GM23248 (cell line): ENCODE results near the gene WDR75.

Experiments
- EZH2 ChIP-seq: fragments of 200-600 bp; sonication (generic); IDR thresholded peaks from 2 replicates; pipeline ENCODE4 v1.6.1; 2018; ENCODE audit warnings: antibody characterized with exemption, mild to moderate bottlenecking; ENCODE audit not compliant: insufficient read depth, poor library complexity, severe bottlenecking
- EZH2phosphoT487 ChIP-seq: fragments of 200-600 bp; sonication (generic); IDR thresholded peaks from 2 replicates; pipeline ENCODE4 v1.6.1; 2018; ENCODE audit warnings: antibody characterized with exemption, moderate library complexity, mild to moderate bottlenecking, low read depth; ENCODE audit not compliant: insufficient read depth

DNA sequence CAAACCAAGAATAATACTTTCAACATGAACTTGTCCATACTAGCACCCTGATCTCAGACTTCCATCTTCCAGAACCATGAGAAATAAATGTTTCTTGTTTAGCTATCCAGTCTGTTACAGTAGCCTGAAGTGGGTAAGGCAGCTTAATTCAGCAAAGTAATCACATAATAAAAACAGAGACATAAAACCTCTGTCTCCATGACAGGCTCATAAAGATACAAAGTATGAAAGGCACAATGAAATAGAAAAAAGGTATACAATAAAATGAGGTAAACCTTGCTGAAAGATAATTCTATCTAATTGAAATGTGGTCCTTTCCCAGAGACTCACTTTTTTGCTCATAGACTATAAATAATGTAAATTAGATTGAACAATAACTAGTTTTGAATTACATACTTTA lies 46.7 kb upstream of the WDR75 start:
- TF ChIP-seq EZH2: no peak
- TF ChIP-seq EZH2phosphoT487: no peak
